CMK (cell line): ENCODE data around the gene C4orf51.
"Not testable (repeated sequence)": the region's sequence is repeated elsewhere in the genome, so short reads cannot be mapped to it uniquely, and the experiment has no call there.

Source experiments
- DNase-seq: peaks from one replicate; pipeline ENCODE4 v3.0.0-alpha.2; 2010; ENCODE audit warnings: low read depth

The C4orf51 gene

DNA sequence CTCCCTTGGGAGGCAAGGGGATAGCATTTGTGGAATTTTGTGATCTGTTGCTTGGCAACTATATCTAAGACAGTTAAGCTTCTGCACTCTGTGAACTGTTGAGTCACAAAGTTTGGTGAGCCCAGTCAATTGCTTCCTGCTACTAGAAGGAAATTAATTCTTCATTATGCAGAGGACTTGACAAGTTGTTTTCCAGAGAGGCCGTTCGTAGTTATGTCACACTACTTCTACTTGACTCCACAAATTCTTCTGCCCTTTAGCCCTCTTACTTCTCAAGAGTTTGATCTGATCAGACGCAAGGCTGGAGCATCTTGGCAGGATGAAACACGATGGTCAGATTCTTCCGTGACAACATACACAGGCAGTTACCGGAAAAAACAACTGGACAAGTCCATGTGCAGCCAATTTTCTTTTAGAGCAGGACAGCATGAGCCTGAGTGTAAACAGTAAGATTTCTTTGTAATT lies at the start of gene C4orf51:
C4orf51 (plus strand) TSS at position 156 of the 465 bp plus-strand sequence; CDS start at position 214, 58 bp downstream.
- DNase-seq, result no peak

DNA sequence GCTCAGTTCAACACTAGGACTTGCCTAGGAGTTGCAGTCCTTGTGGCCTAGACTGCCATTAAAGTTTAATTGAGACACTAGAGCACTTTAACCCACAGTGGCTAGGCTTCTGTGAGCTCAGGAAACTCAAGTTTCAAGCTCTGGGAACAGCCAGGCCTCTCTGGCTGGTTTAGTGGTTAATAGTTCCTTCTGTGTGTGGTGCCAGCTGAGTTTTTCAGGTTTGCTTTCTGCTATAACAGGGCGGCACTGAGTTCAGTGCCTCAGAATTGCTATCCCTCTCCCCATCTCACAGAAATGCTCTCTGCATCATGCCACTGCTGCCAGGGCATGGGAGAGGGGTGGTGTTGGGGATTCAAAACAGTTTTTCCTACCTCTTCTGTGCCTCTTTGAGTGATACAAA lies 44.8 kb upstream of the C4orf51 start:
- DNase-seq, result no peak

DNA sequence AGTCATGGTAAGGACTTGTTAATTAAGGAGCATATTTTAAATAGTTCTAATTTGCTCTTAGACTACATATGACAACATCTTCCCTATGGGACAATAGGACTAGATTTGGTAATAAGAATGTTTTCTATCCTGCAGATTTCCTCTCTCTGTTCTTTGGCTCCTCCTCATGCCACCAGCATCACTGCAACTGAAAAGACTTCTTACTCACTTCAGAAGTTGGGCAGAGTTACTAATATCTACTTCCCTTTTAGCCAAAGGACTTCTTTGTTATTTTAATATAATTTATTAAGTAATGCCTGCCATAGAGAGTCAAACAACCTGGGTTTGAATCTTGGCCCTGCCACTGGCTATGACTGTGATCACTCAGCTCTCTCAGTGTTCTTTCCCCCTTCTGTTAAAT lies 44.3 kb upstream of the C4orf51 start:
- no peak for DNase-seq

DNA sequence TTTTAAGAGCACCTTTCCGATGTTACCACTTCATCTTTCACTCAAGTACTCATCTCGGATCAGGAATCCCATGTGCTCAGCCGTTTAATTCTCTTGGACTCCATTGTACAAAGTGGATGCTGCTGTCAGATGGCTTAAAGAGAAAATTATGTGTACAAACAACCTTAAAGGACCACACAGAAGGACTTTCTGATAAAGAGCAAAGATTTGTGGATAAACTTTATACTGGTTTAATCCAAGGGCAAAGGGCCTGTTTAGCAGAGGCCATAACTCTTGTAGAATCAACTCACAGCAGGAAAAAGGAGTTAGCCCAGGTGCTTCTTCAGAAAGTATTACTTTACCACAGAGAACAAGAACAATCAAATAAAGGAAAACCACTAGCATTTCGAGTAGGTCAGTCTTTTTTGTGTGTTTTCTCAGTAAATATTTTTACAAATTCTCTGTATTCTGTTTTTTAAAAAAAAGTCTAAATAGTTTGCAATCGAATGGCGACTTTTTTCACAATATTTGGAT lies 40.7 kb upstream of the C4orf51 start:
- DNase-seq, result no peak

DNA sequence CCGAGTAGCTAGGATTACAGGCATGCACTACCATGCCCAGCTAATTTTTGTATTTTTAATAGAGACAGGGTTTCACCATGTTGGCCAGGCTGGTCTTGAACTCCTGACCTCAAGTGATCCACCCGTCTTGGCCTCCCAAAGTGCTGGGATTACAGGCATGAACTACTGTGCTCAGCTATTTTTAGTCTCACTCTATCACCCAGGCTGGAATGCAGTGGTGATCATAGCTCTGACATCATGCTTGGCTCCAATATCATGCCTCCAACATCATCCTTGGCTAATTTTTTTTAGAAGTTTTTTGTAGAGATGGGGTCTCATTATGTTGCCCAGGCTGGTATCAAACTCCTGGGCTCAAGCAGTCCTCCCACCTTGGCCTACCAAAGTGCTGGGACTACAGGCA lies 39.7 kb upstream of the C4orf51 start:
- not testable (repeated sequence) for DNase-seq

DNA sequence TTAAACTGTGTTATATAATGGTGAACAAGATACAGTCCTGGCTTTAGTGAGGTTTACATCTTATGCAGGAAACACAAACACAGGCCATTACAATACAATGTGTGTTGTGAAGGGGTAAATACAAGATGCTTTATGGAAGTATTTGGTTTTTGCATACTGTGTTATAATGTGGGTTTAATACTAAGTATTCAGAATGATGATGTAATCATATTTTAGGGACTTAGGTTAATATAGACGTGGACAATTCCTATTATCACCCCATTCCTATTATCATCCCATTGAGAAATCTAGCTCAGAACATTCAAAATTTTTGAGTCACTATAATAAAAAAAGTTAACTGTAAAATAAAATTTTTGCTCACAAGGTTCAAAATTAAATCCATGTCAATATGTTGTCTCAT lies 36.7 kb upstream of the C4orf51 start:
- no peak for DNase-seq

DNA sequence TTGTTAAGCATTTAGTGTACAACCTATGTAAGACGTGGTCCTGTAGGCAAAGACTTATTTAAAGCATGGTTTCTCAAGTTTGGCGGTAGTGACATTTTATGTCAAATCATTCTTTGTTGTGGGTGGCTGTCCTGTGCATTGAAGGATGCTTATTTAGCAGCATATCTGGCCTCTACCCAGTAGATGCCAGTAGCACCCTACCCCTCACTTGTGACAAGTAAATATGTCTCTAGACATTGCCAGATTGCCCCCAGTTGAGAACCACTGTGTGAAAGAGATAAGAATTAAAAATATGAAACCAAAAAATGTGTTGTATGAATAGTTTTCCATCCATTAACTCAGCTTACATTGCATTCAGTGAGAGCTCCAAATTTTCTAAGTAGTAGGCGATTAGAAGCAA lies 35.2 kb upstream of the C4orf51 start:
- DNase-seq, result no peak

DNA sequence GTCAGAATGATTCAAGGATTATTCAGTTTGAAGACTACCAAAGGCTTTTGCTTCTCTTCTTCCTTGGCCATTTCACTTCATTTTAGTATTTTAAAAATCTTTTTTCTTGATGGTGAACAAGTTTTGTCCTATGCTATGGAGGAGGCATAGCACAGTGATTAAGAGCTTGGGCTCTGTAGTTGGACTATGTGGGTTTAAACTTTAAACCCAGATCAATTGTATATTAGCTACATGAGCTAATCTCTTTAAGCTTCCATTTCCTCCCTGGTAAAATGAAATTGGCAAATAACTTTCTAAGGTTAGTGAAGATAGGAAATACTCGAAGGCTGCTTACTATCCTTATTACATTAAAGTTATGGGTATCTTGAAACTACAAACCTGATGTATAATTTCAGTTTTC lies 23.8 kb upstream of the C4orf51 start:
- DNase-seq, result no peak

DNA sequence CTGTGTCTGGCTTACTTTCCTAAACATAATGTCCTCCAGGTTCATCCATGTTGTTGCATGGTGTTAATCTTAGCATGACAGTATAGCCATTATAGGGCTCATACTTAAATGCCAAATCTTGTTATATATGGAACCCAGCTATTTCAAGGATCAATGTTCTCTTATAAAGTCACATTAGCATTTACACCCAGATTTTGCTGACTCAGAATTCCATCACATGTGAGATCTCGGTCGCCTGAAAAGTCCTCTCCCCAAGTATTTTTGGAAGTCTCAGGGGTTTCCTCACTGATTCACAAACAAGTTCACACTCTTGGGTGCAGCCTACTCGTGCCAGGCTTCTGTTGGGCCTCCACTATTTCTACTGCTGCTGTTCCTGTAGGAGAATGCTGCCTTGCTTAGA lies 19.9 kb upstream of the C4orf51 start:
- DNase-seq, result no peak

DNA sequence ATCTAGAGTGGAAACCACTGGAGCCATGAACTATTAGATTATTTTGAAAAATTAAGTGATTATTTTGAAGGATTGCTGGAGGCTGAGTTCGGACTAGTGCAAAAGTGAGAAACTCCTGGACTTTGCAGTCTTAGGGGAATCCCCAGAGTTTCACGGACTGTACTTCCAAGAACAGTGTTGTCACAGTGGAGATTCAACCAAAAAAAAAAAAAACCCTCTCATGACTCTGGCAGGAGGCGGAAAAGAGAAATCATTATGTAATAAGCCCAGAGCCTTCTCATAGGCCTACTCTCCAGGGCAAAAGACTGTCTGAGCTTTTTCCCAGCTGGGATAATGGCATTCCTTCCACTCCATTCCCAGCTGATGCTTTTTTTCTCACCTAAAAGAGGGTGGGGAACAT lies 16.8 kb upstream of the C4orf51 start:
- no peak for DNase-seq

DNA sequence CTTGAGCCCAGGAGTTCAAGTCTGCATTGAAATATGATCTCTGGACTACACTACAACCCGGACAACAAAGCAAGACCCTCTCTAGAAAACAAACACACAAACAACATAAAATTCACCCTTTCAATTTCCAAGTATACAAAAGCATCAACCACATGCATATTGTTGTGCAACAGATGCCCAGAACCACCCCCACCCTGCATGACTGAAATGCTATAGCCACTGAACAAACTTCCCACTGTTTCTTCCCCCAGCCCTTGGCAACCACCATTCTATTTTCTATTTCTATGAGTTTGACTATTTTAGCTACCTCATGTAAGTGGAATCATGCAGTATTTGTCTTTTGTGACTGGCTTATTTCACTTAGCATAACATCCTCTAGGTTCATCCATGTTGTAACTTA lies 14.2 kb upstream of the C4orf51 start:
- no peak for DNase-seq

DNA sequence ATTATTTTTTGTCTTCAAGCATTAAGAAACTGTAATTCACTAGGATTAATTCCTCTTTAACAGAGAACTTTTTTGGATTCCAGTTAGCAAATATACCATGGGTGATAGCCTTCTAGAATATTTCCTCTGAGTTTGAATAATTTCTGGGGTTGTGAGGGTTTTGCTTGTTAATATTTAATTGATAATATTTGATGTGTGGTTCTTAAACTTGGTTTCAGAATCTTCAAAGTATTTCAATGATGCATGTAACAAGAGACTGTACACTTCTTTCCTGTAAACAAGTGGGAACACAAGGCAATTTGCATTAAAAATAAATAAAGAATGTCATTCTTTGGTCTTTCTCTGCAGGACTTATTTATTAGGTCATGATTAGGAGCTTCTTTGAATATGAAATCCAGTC lies 9.5 kb upstream of the C4orf51 start:
- no peak for DNase-seq

DNA sequence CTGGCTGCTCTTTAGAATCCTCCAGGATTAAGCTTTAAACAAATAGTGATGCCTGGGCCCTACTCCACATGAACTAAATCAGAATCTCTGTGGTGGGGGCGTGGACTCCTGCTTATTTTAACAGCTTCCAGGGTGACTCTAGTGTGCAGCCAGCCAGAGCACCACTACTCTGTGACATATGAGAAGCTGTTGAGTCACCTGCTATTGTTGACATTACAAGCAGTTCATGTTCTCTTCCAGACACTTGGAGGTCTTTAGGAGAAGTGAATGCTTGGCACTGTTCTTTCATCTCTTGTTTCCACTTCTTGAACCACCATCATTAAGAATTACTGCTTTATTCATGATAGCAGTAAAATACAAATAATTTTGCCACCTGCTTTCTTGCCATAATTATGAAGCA lies 426 bp upstream of the C4orf51 start:
- DNase-seq, result no peak

DNA sequence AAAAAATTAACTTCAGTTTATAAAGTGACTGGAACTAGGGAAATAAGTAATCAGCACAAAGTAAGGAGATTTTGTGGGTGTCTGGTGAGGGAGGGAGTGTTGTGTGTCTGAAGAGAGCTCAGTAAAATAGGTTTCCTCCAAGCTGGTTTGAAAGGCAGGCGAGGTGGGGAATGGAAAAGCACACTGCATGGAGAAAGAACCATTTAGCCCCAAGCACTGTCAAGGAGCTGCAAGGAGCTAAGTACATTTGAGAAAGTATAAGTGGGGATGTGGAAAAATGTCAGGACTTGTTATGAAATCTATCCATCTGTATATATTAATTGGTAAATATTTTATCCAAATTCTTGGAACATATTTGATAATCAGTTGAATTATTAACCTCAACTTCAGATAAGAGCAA lies 956 bp downstream of the C4orf51 start:
- no peak for DNase-seq

DNA sequence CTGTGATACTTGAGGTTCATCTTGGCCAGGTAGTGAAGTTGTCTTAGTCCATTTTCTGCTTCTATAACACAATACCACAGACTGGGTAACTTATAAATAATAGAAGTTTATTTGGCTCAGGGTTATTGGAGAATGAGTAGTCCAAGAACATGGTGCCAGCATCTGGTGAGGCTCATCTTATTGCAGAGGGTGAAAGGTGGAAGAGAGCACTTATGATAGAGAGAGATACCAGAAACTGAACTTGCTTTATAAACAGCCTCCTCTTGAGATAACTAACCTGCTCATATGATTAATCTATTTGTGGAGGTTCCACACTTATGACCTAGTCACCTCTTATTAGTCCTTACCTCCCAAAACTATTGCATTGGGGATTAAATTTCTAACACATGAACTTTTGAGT lies 1.6 kb downstream of the C4orf51 start:
- no peak for DNase-seq

DNA sequence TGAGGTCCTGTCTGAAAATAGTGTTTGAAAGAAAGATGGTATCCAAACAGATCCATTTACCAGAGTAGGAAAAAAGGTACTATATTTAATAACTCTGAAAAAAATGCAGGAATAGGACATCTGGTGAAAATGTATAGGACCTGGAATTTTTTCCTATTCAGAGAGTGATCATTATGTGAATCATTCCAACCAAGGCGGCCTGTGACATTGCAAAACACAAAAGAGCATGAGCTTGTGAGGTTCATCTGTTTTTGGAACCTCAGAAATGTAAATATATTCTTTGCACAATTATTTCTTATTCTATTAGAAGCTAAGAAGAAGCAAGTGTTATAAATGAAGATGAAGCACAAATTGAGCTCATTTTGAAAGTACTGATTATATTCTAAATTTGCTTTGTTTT lies 2.0 kb downstream of the C4orf51 start:
- DNase-seq, result no peak

DNA sequence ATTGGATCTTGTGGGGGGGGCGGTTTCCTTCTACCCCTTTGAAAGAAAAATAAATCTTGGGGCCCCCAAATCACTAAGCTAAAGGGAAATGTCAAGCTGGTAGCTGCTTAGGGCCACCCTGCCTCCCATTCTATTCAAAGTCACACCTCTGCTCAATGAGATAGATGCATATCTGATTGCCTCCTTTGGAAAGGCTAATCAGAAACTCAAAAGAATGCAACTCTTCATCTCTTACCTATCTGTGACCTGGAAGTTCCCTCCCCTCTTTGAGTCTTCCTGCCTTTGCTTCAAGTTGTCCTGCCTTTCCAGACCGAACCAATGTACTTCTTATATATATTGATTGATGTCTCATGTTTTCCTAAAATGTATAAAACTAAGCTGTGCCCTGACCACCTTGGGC lies 7.0 kb downstream of the C4orf51 start:
- no peak for DNase-seq

DNA sequence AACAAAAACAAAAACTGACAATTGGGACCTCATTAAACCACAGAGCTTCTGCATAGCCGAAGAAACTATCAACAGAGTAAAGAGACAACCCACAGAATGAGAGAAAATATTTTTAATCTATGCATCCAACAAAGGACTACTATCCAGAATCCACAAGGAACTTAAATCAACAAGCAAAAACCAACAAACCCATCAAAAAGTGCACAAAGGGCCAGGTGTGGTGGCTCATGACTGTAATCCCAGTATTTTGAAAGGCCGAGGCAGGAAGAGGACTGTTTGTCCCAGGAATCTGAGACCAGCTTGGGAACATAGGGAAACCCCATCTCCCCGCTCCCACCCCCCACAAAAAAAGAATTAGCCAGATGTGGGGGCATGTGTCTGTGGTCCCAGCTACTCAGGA lies 10.7 kb downstream of the C4orf51 start:
- DNase-seq, result no peak

DNA sequence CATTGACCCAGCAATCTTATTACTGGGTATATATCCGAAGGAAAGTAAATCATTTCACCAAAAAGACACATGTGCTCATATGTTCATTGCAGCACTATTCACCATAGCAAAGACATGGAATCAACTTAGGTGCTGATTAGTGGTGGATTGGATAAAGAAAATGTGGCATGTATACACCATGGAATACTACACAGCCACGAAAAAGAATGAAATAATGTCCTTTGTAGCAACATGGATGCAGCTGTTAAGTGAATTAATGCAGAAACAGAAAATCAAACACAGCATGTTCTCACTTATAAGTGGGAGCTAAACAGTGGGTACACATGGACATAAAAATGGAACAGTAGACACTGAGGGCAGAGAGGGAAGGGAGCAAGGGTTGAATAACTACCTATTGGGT lies 11.5 kb downstream of the C4orf51 start:
- DNase-seq, result not testable (repeated sequence)

DNA sequence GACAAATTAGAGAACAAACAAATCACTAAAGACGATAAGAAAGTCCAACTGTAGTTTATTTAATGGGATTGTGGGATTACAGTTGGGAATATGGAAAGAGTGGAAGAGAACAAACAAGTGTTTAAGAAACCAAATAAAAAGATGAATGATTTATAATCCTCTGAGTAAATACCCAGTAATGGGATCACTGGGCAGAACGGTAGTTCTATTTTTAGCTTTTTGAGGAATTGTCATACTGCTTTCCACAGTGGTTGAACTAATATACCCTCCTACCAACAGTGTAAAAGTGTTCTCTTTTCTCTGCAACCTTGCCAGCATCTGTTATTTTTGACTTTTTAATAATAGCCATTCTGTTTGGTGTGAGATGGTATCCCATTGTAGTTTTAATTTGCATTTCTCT lies 15.0 kb downstream of the C4orf51 start:
- DNase-seq, result no peak

DNA sequence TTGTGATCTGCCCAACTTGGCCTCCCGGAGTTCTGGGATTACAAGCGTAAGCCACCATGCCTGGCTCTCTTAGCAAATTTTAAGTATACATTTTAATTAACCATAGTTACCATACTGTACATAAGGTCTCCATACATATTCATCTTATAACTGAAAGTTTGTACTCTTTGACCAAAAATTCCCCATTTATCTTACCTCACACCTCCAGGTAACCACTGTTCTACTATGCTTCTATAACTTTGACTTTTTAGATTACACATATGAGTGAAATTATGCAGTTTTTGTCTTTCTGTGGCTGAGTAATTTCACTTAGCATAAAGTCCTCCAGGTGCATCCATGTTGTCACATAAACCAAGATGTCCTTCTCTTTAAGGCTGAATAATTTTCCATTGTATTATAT lies 17.4 kb downstream of the C4orf51 start:
- no peak for DNase-seq

DNA sequence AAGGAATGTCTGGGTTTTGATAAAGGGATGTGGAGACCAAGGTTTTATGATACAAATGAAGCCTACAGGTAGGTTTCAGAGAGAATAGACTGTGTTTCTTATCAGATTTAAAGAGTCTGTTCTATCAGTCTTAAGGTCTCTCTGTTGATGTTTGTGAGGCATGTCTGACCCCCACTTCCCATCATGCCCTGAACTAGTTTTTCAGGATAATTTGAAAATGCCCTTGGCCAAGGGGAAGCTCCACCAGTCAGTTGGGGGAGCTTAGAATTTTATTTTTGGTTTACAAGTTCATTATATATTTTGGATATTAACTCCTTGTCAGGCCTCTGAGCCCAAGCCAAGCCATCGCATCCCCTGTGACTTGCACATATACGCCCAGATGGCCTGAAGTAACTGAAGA lies 18.6 kb downstream of the C4orf51 start:
- DNase-seq, result no peak

DNA sequence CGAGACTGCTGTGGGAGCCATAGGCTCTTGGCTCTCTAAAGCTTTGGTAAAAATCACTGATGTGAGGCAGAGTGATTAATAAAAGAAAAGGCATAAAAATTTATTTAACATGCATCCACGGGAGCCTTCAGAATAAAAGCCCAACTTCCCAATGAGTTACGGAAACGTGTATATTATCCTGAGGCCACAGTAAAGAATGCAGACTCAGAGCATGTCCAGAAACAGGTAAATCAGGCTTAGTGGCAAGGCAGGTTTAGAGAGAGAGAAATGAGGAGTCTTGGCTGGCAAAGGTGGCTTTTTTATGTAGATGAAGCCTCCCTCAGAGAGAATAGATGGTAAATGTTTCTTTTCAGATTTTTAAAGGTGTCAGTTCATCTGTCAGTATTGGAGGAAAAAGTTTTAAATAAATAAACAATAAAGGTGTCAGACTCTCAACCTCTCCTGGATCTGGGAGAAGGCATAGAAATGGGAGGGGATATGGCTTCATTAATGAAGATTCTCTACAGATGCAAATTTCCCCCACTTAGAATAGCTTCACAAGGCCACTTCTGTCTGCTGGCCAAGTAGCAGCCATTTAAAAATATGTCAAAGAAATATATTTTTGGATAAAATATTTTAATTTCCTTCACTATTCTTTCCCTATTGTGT lies 24.0 kb downstream of the C4orf51 start:
- no peak for DNase-seq

DNA sequence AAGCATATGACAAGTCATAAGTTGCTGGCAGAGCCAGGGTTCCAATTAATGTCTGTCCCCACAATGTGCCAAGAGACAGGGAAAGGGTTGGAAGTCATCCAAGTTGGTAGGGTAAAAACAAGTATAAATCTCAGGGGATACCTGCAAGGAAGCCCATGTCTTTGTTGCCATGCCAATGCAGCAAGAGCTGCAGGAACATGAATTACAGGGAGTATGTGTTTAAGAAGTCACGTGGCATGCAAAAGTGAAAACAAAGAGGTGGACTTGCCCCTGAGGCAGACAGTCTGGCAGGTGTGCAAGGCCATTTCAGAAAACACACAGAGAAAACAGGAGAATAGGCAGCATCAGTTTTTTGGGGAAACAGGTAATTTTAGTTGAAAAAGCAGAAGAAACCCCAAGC lies 29.4 kb downstream of the C4orf51 start:
- DNase-seq, result no peak
